Lower lobe of right lung (tissue), 2 donors: Measurements from ENCODE around the gene MCUR1. TPM values are rescaled to one million over a fixed set of nuclear protein-coding genes. Genes with fewer than 3 reads are reported as not detected.
"Not testable (repeated sequence)": the region's sequence is repeated elsewhere in the genome, so short reads cannot be mapped to it uniquely, and the experiment has no call there.

ENCODE experiments used
- ATAC-seq, 2 donors: fragments of 200-7000 bp; cut with Tn5 transposase; one replicate each; pipeline ENCODE4 v1.9.1; 2020 to 2022; ENCODE audit warnings: mild to moderate bottlenecking in 2 of 2, moderate library complexity in 2 of 2
- DNase-seq: peaks from one replicate; pipeline ENCODE4 v3.0.0-alpha.2; 2020
- H3K27ac ChIP-seq: fragments of 200-600 bp; one replicate; pipeline ENCODE4 v1.8.0; 2022
- H3K27me3 ChIP-seq: fragments of 200-600 bp; one replicate; pipeline ENCODE4 v1.8.0; 2022; ENCODE audit warnings: low read depth
- H3K36me3 ChIP-seq: fragments of 200-600 bp; one replicate; pipeline ENCODE4 v1.8.0; 2022; ENCODE audit warnings: mild to moderate bottlenecking
- H3K4me1 ChIP-seq: fragments of 200-600 bp; one replicate; pipeline ENCODE4 v1.8.0; 2022
- H3K4me3 ChIP-seq: fragments of 200-600 bp; one replicate; pipeline ENCODE4 v1.8.0; 2022; ENCODE audit warnings: mild to moderate bottlenecking
- H3K9me3 ChIP-seq: fragments of 200-600 bp; one replicate; pipeline ENCODE4 v1.8.0; 2022
- CTCF ChIP-seq: fragments of 200-600 bp; IDR thresholded peaks from one replicate; pipeline ENCODE4 v1.8.0; 2022; ENCODE audit warnings: antibody characterized with exemption, mild to moderate bottlenecking
- intact Hi-C: fragments of 100-400 bp; cut with DNase I; formaldehyde crosslinking; loops from one replicate; pipeline ENCODE4 v1.11.0; 2022
- long read RNA-seq: library from polyadenylated mRNA; unstranded; transcript quantifications from one replicate; pipeline ENCODE4 v2.0.0, GENCODE V29; 2021
- total RNA-seq: library from RNA; stranded (reverse); fragmentation: NEBNext Ultra II Directional; extraction: Animal tissue kit (Norgen Biotek cat#: 25700); gene quantifications from one replicate; pipeline ENCODE4 v1.2.1, GENCODE V29; 2021
- donor health status: DM: no; HTN: yes; CAD: no; lungs with severe emphysema.

Gene MCUR1
- total RNA-seq, result 26.1 TPM
- long read RNA-seq, full-length matches to known transcripts, result 18 of 27 reads
- long read RNA-seq, partial matches to known transcripts, result 0 of 27 reads
- long read RNA-seq, other reads (novel, unspliced or antisense), result 9 of 27 reads

- no peaks in the 10 kb centered on the region for H3K36me3 ChIP-seq
- DNase-seq, result peak; percentile 91
- peaks cover 39% of the 10 kb centered on the region for H3K4me1 ChIP-seq
- H3K27me3 ChIP-seq, result no peaks in the 10 kb centered on the region
- peak within 1 kb of the TSS; percentile 94 for H3K27ac ChIP-seq
- intact Hi-C loops, result no loop called here
- no peaks in the 10 kb centered on the region for H3K9me3 ChIP-seq
- peak; percentile 18 for TF ChIP-seq CTCF
- H3K4me3 ChIP-seq, result peak within 1 kb of the TSS; percentile 85
- peak; percentile 96 for ATAC-seq
Observed at GRCh38 chr6:13814176-13814937, at the start of gene MCUR1. TSS of gene MCUR1 (minus strand) at chr6:13814557. CDS start at chr6:13814429, 128 bp downstream.

DNA sequence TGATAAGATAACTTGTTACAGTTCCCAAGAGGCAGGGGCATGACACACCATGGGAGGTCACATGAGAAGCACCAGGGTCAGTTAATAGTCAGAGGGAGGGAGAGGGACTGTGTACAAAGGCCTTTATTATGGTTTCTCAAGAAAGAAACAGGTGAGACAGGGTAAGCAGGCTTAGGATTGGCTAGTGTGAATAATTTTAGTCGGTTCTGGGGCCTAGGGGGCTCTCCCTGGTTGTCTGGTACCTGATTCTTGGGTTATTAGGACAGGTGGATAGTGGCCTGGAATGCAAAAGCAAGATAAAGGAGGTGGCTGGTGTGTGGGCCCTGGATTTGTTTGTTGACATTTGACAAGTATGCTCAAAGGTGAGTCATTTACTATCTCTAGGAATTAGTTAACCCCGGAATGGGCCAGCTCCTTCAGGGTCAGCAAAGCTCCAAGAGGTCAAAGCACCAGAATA is 49.4 kb upstream of the MCUR1 start:
- Histone ChIP-seq H3K9me3 (no peaks in the 10 kb centered on the region), H3K4me1 (peaks cover 9% of the 10 kb centered on the region), H3K4me3 (no peak overlapping the region), H3K27ac (no peak overlapping the region), H3K27me3 (peaks cover 19% of the 10 kb centered on the region), H3K36me3 (no peaks in the 10 kb centered on the region)
- no peak for TF ChIP-seq CTCF
- DNase-seq, result no peak
- ATAC-seq, result peak; percentile 15 to 18
- intact Hi-C loops, result no loop called here

DNA sequence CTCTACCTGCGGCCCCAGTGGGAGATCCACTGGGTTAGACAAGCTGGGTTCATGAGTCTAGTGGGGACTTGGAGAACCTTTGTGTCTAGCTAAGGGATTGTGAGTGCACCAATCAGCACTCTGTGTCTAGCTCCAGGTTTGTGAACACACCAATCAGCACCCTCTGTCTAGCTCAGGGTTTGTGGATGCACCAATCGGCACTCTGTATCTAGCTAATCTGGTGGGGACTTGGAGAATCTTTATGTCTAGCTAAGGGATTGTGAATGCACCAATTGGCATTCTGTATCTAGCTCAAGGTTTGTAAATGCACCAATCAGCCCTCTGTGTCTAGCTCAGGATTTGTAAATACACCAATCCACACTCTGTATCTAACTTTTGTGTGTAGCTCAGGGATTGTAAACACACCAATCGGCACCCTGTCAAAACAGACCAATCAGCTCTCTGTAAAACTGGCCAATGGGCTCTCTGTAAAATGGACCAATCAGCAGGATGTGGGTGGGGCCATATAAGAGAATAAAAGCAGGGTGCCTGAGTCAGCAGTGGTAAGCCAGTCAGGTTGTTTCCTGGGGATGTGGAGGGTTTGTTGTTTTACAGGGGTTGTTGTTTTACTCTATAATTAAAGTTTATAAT is 46.3 kb upstream of the MCUR1 start:
- H3K27ac ChIP-seq, DNase-seq, H3K36me3 ChIP-seq, intact Hi-C loops, H3K4me1 ChIP-seq, H3K9me3 ChIP-seq, ATAC-seq: not testable (repeated sequence)
- peaks cover 23% of the 10 kb centered on the region for H3K27me3 ChIP-seq
- peak overlapping the region; percentile 39 for H3K4me3 ChIP-seq

GRCh38 chr6:13859871-13860555 is 45.7 kb upstream of the MCUR1 start:
- no peak for TF ChIP-seq CTCF
- Histone ChIP-seq H3K27me3 (peaks cover 23% of the 10 kb centered on the region), H3K4me1 (peaks cover 9% of the 10 kb centered on the region), H3K4me3 (peak overlapping the region; percentile 39), H3K36me3 (no peaks in the 10 kb centered on the region), H3K9me3 (no peaks in the 10 kb centered on the region), H3K27ac (no peak overlapping the region)
- no peak for DNase-seq
- intact Hi-C loops, result no loop called here
- ATAC-seq, result peak; percentile 28 to 38

GRCh38 chr6:13854716-13855250 is 40.4 kb upstream of the MCUR1 start:
- Histone ChIP-seq H3K4me3 (no peak overlapping the region), H3K27me3 (peaks cover 15% of the 10 kb centered on the region), H3K4me1 (peaks cover 3% of the 10 kb centered on the region), H3K9me3 (no peaks in the 10 kb centered on the region), H3K27ac (no peak overlapping the region), H3K36me3 (no peaks in the 10 kb centered on the region)
- no peak for TF ChIP-seq CTCF
- DNase-seq (no peak), ATAC-seq (peak in 1 of 2 donors; percentile 13)
- intact Hi-C loops, result no loop called here
